Suprapubic skin (tissue), 4 donors: ENCODE measurements around the gene CD40LG.

Experiments used
- CTCF ChIP-seq, 2 donors: fragments of 200-600 bp in 1 of 2; fragments of 450-650 bp in 1 of 2; sonication (generic) in 1 of 2; IDR thresholded peaks; one replicate each; pipeline ENCODE4 v1.5.1; 2016 to 2019; ENCODE audit warnings: antibody characterized with exemption in 2 of 2, mild to moderate bottlenecking in 1 of 2, moderate library complexity in 1 of 2
- EP300 ChIP-seq: sonication (generic); formaldehyde crosslinking; IDR thresholded peaks from one replicate; pipeline ENCODE4 v1.6.1; 2017; ENCODE audit warnings: antibody characterized with exemption
- POLR2A ChIP-seq, 2 donors: fragments of 450-650 bp; IDR thresholded peaks; one replicate each; pipeline ENCODE4 v1.6.1; 2017; ENCODE audit warnings: antibody characterized with exemption in 2 of 2, mild to moderate bottlenecking in 2 of 2, moderate library complexity in 2 of 2
- POLR2AphosphoS5 ChIP-seq, 3 donors: sonication (generic); formaldehyde crosslinking; IDR thresholded peaks; one replicate each; pipeline ENCODE4 v1.6.1; 2017; ENCODE audit warnings: antibody characterized with exemption in 3 of 3

GRCh38 chrX:136650811-136651210, 2.9 kb downstream of the CD40LG start:
- no peak for TF ChIP-seq CTCF (IDR thresholded peaks at IDR 0.05)
- TF ChIP-seq POLR2AphosphoS5 (IDR thresholded peaks at IDR 0.05), result no peak
- TF ChIP-seq POLR2A (IDR thresholded peaks at IDR 0.05), result no peak
- TF ChIP-seq EP300, result no peak
